ENCODE measurements around the gene SCN10A.

DNA sequence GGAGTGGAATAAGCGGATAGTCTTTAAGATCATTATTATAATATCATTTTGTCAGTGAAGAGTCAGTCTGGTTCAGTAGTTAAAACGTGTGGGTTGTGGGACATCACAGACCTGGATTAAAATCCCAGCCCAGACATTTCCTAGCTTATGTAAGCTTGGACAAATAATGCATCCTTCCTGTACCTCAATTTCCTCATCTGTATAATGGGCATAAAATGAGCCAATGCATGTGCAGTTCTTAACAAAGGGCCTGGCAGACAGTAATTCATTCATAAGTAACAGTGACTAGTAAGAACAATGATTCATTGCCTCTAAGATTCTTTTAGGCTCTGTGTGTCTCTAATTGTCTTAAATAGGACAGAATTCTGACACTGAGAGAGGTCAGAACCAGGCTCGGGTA is 76.1 kb downstream of the SCN10A start:
- TF ChIP-seq, protein P1, sequence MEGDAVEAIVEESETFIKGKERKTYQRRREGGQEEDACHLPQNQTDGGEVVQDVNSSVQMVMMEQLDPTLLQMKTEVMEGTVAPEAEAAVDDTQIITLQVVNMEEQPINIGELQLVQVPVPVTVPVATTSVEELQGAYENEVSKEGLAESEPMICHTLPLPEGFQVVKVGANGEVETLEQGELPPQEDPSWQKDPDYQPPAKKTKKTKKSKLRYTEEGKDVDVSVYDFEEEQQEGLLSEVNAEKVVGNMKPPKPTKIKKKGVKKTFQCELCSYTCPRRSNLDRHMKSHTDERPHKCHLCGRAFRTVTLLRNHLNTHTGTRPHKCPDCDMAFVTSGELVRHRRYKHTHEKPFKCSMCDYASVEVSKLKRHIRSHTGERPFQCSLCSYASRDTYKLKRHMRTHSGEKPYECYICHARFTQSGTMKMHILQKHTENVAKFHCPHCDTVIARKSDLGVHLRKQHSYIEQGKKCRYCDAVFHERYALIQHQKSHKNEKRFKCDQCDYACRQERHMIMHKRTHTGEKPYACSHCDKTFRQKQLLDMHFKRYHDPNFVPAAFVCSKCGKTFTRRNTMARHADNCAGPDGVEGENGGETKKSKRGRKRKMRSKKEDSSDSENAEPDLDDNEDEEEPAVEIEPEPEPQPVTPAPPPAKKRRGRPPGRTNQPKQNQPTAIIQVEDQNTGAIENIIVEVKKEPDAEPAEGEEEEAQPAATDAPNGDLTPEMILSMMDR (IDR thresholded peaks at IDR 0.05), result no peak
- no peak for TF ChIP-seq POLR2AphosphoS5 (IDR thresholded peaks at IDR 0.05)
- no peak for TF ChIP-seq POLR2A (IDR thresholded peaks at IDR 0.05)

Measured in transverse colon (tissue), 4 donors.